HTERT RPE-1 (cell line): ENCODE data around the gene SYT12.
"Not testable (repeated sequence)": the region's sequence is repeated elsewhere in the genome, so short reads cannot be mapped to it uniquely, and the experiment has no call there.

Experiments used
- in situ Hi-C: fragments of 300-500 bp; cut with MboI; formaldehyde crosslinking; loops from 4 replicates; pipeline ENCODE4 v1.14.3; 2020; ENCODE audit warnings: low sequenced_read_pairs

The SYT12 gene

DNA sequence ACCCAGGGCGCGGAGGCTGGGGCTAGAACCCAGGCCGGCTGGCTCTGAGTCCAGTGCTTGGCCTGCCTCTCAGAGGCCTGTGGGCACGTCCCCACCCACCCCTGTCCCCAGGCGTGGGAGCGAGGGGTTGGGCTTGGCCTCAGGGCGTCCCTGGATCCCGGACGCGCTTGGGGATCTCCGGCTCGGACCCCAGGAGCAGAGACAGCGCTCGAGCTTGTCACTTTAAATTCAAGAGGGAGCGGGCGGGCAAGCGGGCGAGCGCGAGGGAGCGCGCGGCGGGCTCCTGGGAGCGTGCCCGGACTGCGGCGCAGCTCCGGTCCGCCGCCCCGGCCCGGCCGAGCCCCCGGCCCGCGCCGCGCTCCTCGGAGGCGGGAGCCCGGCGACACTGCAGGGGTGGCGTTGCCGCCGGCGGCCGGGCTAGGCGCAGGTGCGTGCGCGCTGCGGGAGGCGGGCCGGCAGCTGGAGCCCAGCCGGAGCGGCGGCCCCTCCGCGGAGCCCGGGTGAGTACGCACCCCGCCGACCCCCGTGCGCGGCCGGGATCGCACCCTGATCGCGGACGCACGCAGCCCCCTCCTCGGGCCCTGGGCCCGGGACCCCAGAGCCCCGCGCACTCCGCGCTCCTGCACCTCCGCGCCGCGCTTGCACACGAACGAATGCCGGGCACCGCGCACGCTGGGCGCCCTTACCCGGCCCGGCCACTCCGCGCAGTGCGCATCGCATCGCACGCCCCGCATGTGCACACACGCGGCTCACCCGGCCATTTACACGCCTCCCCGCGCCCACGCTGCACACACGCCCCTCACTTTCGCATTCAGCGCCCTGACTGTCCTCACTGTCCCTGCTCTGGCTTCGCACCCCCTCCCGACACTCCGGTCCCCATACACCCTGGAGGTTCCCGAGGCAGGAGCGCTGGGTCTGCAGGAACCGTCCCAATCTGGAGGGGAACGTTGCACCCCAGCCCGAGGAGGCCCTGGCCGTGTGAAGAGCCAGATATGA, at the start of gene SYT12:
Gene SYT12, plus strand, starts transcription at position 174 of the 996 bp plus-strand sequence. CDS start 7,011 bp downstream, outside the sequence.
- in situ Hi-C loops, result no loop called here

DNA sequence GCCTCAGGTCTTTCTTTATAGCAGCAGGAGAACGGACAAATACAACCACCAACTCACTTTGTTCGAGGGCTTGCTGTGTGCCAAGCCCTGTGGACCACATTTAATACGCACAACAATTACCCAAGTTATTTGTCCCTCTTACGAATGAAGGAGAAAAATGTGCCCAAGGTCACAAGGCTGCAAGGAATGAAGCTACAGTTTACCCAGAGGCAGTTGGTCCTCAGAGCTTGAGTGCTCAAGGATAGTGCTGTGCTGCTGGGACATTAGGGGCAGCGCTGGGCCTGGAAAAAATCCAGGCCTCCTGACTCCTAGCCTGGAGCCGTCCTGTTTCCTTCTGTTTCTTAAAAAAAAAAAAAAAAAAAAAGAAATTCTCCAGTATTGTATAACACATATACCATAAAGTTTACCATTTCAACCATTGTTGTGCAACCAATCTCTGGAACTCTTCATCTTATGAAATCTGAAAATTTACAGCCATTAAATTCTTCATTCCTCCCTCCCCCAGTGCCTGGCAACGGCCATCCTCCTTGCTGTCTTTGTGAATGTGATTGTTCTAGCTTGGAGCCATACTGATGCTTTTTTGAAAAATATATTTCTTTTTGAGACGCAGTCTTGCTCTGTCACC, 48.9 kb upstream of the SYT12 start:
- in situ Hi-C loops, result no loop called here

- in situ Hi-C loops, result no loop called here
Observed at GRCh38 chr11:66974724-66975404, 48.1 kb upstream of the SYT12 start, which contains the start of gene C11orf86. Gene C11orf86 (plus strand): TSS chr11:66975304. CDS start chr11:66975363, 59 bp downstream.

DNA sequence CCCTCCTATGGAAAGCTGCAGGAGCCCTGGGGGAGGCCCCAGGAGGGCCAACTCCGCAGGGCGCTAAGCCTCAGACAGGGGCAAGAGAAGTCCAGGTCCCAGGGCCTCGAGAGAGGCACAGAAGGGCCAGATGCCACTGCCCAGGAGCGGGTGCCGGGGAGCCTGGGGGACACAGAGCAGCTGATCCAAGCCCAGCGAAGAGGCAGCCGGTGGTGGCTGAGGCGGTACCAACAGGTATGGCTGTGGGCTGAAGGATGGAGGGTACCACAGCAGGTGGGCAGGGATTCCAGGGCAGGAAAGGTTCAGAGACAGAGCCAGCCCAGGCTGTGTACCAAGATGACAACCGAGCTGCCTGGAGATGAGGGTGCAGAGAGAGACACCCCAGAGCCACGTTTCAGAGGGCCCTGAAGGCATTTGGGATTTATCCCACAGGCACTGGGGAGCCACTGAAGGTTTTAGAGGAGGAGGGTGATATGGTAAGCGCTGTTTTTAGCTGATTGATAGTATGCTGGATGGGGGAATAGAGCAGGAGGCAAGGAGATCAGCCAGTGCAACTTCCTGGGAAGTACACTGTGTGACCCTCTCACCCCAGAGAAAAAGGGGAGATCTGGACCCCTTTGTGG, 47.4 kb upstream of the SYT12 start:
- in situ Hi-C loops, result no loop called here

- in situ Hi-C loops, result no loop called here
Observed at GRCh38 chr11:66976028-66976467, 46.9 kb upstream of the SYT12 start.

DNA sequence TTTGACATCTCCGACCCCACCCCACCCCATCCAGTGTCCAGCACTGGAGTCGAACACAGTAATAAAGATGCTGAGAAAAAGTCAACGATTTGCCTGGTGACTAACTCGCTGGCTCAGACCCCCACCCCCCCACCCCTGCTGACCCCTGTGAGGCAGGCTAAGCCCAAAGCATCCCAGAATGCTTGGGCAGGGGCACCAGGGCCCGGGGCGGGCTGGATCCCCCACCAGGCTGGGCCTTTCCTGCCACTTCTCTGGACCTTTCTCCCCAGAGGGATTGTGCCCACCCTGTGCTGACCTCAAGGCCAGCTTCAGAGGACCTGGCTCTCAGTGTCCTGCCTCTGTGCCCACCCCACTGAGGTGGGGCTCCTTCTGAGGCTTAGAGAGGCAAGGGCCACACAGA, 46.0 kb upstream of the SYT12 start:
- in situ Hi-C loops, result no loop called here

DNA sequence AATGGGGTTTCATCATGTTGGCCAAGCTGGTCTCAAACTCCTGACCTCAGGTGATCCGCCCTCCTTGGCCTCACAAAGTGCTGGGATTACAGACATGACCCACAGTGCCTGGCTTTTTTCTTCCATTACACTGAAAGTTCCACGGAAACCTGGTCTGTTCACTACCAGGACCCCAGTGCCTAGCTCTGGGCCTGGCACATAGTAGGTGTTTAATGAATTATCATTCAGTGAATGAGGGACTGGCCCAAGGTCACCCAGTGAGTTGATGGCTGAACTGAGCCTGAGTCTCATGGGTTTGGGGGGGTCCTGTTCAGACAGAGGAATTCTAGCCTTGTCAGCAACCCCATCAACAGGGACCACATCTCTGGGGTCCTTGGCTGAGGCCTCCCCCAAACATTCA, 44.7 kb upstream of the SYT12 start:
- in situ Hi-C loops, result no loop called here

GRCh38 chr11:66978717-66979116, 44.2 kb upstream of the SYT12 start:
- in situ Hi-C loops, result no loop called here

DNA sequence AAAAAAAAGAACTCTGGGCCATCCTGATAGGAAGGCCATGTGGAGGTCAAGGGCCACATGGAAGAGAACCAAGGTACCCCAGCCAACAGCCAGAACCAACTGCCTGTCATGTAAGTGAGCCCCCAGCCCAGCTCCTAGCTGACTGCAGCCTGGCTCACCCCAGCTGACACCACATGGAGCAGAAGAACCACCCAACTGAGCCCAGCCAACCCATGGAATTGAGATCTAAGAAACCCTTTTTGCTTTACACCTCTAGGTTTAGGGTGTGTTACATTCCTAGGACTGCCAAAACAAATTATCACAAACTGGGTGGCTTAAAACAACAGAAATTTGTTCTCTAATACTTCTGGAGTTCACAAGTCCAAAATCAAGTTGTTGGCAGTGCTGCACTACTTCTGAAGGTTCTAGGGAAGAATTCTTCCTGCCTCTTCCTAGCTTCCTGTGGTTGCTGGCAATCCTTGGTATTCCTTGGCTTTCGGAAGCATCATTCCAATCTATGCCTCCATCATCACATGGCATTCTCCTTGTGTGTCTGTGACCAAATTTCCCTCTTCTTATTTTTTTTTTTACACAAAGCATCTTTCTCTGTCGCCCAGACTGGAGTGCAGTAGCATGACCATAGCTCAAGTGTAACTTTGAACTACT, 43.5 kb upstream of the SYT12 start:
- in situ Hi-C loops, result no loop called here

DNA sequence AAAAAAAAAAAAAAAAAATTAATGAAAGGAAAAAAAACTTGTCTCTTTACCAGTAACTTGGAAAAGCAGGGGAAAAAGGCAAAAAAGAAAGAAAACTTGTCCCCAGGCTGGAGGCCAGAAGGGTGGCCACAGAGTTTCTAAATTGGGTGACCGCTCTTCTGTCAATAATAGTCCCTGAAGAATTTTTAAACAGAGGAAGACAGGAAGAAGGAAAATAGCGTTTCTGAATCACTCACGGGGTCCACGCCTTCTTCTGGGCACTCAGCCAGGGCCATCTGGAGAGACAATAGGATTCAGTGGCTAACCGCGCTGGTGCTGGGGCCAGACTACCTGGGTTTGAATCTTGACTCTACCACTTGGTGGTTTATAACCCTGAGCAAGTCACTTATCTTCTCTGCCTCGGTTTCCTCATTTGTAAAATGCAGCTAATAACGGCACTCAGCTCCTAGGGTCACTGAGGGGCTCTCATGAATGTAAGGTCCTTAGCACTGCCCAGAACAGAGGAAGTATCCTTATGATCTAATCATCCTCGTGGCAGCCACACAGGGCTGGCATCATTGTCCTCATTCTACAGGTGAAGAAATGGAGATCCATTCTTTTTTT, 40.9 kb upstream of the SYT12 start:
- in situ Hi-C loops, result no loop called here

DNA sequence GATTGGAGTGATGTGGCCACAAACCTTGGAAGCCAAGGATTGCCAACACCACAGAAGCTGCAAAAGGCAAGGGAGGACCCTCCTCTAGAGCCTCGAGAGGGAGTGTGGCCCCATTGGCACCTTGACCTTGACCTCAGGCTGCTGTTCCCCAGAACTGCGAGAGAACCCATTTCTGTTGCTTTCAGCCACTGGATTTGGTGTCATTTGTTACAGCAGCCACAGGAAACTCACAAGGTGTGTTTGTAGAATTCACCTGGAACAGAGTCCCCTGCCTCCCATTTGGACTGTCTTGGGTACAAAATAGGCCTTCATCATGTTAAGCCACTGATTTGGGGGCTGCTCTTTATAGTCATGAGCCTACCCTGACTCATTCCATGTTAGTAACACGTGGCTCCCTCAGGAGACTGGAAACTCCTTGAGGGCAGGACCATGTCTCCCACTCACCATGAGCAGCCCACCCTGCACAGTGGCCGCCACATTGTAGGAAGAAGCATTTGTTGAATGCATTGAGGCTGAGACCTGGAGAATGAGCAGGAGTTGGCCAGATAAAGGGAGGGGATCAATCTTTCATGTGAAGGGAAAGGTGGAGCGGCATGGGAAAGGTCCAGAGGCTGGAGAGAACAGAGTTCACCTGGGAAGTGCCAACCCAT, 39.5 kb upstream of the SYT12 start:
- in situ Hi-C loops, result no loop called here

DNA sequence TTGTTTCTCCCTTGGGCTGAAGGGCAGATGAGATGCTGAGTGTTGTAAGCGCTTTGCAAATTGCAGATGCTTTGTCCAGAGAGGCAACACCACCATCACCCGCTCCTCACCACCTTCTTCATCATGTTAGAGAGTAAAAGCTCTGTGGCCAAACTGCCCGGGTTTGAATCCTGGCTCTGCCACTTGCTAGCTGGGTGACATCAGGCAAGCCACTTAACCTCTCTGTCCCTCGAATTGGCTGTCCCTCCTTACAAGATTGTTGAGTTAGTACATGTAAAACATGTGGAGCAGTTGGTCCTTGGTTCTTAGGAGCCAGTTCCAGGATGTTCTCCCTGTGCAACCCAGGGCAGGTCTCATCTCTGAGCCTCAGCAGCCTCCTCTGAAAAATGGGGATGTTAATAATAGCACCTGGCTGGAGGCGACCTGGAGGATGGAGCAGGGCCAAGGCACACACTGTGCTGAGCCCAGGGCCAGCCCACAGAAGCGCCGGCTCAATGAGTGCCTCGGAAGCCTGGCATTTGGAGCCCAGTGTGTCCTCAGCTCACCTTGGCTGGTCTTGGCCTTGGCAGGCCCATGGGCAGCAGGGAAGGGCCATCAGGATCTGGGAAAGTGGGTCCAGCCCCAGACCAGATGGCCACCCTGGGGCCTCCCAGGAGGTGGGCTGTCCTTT, 37.3 kb upstream of the SYT12 start:
- in situ Hi-C loops, result no loop called here

GRCh38 chr11:66986178-66986545, 36.8 kb upstream of the SYT12 start:
- in situ Hi-C loops, result no loop called here

GRCh38 chr11:66987158-66987620, 35.7 kb upstream of the SYT12 start:
- in situ Hi-C loops, result no loop called here

GRCh38 chr11:66987924-66988637, 34.9 kb upstream of the SYT12 start:
- in situ Hi-C loops, result no loop called here

GRCh38 chr11:66988741-66989140, 34.2 kb upstream of the SYT12 start:
- in situ Hi-C loops, result not testable (repeated sequence)

GRCh38 chr11:66989360-66989759, 33.6 kb upstream of the SYT12 start:
- in situ Hi-C loops, result not testable (repeated sequence)

DNA sequence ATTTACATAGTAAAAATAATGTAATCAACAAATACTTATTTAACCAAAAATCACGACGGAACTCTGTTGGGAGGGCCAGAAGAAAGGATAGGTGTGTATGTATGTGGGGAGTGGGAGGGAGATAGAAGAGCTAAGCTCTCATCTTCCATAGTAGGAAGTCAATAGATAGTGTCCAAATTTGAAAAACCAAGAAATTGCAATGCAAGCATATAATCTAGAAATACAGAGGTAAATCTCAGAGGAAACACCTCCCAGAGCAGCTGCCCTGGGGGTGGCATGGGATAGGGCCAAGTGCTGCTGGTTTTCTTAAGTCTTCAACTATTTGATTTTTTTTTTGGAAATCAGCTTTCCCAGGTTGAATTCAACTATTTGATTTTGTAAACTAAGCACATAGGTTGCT, 30.9 kb upstream of the SYT12 start:
- in situ Hi-C loops, result no loop called here
